ENCODE data around the gene TTC28. TPM values are rescaled to one million over a fixed set of nuclear protein-coding genes. Genes with fewer than 3 reads are reported as not detected.

The TTC28 gene
- total RNA-seq, 6 experiments from 2014 or later: 10.8 to 18.9 (median 13.6) TPM

DNA sequence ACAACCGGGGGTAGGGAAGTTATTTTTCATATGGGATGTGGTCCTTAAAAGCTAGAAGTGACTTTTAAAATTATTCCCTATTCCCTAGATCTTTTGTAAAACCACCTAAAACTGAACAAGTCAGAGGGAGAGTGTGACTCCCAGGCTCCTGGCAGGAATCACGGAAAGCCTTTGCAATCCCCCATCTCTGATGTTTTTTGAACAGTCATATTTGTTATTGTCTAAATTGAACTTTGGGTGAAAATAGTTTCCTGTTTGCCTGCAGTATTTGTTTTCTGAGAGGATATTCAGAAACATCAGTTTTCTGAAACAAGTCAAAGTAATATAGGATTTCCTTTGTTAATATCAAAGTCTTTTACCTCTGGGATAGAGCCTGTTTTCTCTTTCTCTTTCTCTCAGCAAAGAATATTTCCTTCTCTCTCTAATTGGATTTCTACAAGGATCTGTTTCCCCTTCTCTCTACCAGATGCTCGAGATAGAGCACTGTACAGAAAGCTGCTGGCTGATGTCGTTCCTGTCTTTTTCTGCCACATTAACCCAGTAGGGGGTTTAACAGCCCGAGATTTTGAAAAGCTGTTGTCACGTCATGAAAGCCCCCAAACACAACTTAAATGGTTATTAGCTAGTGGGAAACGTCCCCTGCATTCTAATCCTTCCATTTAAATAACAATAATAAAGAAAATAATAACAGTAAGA is 628.4 kb downstream of the TTC28 start:
- 0 out of 2 replicates have a peak, but pooled peaks cover 4% of the 10 kb centered on the region for H3K36me3 Mint-ChIP-seq (ENCODE audit: low read depth)
- H3K4me3 Mint-ChIP-seq: no peak overlapping the region
- H3K9me3 Mint-ChIP-seq: no peaks in the 10 kb centered on the region
- TF ChIP-seq, protein P1, sequence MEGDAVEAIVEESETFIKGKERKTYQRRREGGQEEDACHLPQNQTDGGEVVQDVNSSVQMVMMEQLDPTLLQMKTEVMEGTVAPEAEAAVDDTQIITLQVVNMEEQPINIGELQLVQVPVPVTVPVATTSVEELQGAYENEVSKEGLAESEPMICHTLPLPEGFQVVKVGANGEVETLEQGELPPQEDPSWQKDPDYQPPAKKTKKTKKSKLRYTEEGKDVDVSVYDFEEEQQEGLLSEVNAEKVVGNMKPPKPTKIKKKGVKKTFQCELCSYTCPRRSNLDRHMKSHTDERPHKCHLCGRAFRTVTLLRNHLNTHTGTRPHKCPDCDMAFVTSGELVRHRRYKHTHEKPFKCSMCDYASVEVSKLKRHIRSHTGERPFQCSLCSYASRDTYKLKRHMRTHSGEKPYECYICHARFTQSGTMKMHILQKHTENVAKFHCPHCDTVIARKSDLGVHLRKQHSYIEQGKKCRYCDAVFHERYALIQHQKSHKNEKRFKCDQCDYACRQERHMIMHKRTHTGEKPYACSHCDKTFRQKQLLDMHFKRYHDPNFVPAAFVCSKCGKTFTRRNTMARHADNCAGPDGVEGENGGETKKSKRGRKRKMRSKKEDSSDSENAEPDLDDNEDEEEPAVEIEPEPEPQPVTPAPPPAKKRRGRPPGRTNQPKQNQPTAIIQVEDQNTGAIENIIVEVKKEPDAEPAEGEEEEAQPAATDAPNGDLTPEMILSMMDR (IDR thresholded peaks at IDR 0.05): no peak
- no peak for DNase-seq
- peaks cover 2% of the 10 kb centered on the region; the same call in 1 of the 2 replicates for H3K27me3 Mint-ChIP-seq (ENCODE audit: insufficient read depth)
- H3K4me1 Mint-ChIP-seq (ENCODE audit: low read depth): peaks cover 11% of the 10 kb centered on the region
- no peak overlapping the region for H3K27ac Mint-ChIP-seq

DNA sequence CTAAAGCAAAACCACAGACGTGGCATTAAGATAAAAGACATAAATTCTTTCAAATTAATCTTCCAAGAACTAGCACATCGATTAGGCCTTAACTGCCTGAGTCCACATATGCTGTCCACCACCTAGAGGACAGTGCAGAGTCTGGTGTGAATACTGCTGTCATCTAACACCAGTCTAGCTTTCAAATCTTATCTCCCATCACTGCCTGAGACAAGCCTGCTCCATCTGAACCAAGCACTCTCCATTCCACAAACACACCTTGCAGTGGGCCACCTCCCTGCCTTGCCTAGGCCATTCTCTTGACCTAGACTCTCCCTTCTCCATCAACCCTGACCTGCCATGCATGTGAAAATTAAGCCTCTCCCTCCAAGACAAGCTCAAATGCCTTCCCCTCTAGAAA is 631.1 kb downstream of the TTC28 start:
- Mint-ChIP-seq H3K36me3 (ENCODE audit: low read depth) (no peaks in the 10 kb centered on the region), H3K27ac (no peak overlapping the region), H3K4me1 (ENCODE audit: low read depth) (no peaks in the 10 kb centered on the region; the same call in 1 of the 2 replicates), H3K27me3 (ENCODE audit: insufficient read depth) (no peaks in the 10 kb centered on the region), H3K4me3 (no peak overlapping the region), H3K9me3 (no peaks in the 10 kb centered on the region)
- DNase-seq: no peak
- TF ChIP-seq, protein P1 (IDR thresholded peaks at IDR 0.05): no peak

DNA sequence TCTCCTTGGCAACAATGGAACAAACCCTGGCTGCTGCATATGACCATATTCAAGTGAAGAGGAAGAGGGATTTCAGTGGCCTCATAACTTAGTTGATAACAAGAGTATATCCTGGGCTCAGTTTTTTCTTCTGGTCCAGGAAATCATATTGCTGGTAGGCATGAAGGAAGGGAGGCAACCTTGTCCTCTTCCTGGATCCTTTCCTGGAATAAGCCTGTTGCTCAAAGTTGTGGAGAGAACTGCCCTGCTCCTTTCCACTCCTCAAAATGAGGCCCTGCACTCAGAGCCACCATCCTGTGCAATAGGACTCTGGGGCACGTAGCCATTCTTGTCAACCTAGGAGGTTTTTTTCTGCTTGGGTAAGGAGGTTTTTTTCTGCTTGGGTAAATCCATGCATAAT is 631.9 kb downstream of the TTC28 start:
- Mint-ChIP-seq H3K4me1 (ENCODE audit: low read depth) (no peaks in the 10 kb centered on the region), H3K4me3 (no peak overlapping the region)
- TF ChIP-seq, protein P1 (IDR thresholded peaks at IDR 0.05): no peak

DNA sequence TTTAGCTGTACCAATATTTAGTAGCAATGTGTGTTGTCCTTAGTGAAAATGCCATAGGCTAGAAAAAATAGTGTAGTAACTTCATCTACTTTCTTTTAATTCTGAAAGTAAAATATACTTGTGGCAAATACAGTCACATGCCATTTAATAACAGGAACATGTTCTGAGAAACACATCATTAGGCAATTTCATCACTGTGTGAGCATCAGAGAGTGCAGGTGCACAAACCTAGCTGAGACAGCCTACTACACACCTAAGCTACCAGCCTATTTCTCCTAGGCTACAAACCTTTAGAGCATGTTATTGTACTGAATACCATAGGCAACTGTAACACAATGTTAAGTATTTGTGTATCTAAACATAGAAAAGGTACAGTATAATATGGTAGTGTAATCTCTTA is 633.5 kb downstream of the TTC28 start:
- Mint-ChIP-seq H3K4me1 (ENCODE audit: low read depth) (no peaks in the 10 kb centered on the region), H3K27ac (no peak overlapping the region), H3K9me3 (no peaks in the 10 kb centered on the region), H3K36me3 (ENCODE audit: low read depth) (no peaks in the 10 kb centered on the region), H3K4me3 (no peak overlapping the region), H3K27me3 (ENCODE audit: insufficient read depth) (no peaks in the 10 kb centered on the region; the same call in 1 of the 2 replicates)
- TF ChIP-seq, protein P1 (IDR thresholded peaks at IDR 0.05): no peak
- DNase-seq: no peak

More for the DNA sequence above, 631.9 kb downstream of the TTC28 start:
- H3K9me3 Mint-ChIP-seq: no peaks in the 10 kb centered on the region
- no peak for DNase-seq
- no peak overlapping the region for H3K27ac Mint-ChIP-seq
- H3K27me3 Mint-ChIP-seq (ENCODE audit: insufficient read depth): no peaks in the 10 kb centered on the region; the same call in 1 of the 2 replicates
- no peaks in the 10 kb centered on the region for H3K36me3 Mint-ChIP-seq (ENCODE audit: low read depth)

DNA sequence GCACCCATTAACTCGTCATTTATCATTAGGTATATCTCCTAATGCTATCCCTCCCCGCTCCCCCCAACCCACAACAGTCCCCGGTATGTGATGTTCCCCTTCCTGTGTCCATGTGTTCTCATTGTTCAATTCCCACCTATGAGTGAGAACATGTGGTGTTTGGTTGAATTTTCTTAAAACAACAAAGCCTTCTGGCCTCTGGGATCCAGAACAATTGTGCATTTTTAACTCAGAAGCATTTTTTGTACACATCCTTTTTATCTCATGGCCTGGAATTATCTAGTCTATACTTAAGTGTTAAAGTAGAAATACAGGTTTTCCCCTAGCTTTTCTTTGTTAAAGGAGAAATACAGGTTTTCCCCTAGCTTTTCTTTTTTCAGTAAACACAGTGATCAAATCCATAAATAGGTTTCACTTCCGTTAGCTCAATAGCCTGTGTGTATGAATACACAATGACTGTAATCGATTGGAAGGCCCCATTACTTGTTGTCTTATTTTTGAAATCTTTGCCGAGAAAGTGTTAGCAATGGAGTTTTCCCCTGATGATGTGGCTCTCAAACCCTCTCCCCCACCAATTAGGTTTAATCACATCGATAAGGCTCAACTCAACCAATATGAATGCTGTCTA is 635.0 kb downstream of the TTC28 start:
- Mint-ChIP-seq H3K27me3 (ENCODE audit: insufficient read depth) (no peaks in the 10 kb centered on the region; the same call in 1 of the 2 replicates), H3K9me3 (no peaks in the 10 kb centered on the region), H3K4me3 (no peak overlapping the region), H3K4me1 (ENCODE audit: low read depth) (no peaks in the 10 kb centered on the region), H3K27ac (no peak overlapping the region), H3K36me3 (ENCODE audit: low read depth) (no peaks in the 10 kb centered on the region)
- no peak for DNase-seq
- TF ChIP-seq, protein P1 (IDR thresholded peaks at IDR 0.05): no peak
